GM10266 (cell line): Measurements from ENCODE around the gene TMEM161A.

Experiments used
- DNase-seq: peaks from one replicate; pipeline ENCODE4 v3.0.0; 2012; ENCODE audit errors: extremely low spot score
- TF ChIP-seq, protein P1 (sequence below): IDR thresholded peaks from 2 replicates; pipeline ENCODE4 v1.5.1; 2012; ENCODE audit warnings: mild to moderate bottlenecking, low read depth; ENCODE audit not compliant: control insufficient read depth, insufficient read depth; ENCODE audit errors: missing control alignments

The TMEM161A gene

DNA sequence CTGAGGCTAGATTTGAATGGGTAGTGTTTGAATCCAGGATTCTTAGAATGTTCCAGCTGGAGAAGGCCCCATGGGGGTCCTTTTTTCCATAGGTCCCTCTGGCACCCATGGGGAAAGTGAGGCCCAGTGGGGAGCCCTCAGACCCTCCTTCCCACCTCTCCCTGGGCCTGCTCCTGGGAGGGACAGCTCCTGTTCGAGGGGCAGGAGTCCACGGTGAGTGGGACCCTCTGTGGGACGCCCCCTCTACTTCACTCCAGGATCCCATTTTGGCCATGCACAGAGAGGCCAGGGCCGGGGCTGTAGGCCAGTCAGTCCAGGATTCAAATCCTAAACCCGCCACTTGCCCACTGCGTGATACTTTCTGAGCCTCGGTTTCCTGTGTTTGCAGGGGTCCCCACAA, 24.2 kb upstream of the TMEM161A start:
- TF ChIP-seq, protein P1, sequence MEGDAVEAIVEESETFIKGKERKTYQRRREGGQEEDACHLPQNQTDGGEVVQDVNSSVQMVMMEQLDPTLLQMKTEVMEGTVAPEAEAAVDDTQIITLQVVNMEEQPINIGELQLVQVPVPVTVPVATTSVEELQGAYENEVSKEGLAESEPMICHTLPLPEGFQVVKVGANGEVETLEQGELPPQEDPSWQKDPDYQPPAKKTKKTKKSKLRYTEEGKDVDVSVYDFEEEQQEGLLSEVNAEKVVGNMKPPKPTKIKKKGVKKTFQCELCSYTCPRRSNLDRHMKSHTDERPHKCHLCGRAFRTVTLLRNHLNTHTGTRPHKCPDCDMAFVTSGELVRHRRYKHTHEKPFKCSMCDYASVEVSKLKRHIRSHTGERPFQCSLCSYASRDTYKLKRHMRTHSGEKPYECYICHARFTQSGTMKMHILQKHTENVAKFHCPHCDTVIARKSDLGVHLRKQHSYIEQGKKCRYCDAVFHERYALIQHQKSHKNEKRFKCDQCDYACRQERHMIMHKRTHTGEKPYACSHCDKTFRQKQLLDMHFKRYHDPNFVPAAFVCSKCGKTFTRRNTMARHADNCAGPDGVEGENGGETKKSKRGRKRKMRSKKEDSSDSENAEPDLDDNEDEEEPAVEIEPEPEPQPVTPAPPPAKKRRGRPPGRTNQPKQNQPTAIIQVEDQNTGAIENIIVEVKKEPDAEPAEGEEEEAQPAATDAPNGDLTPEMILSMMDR = no peak
- DNase-seq = no peak

DNA sequence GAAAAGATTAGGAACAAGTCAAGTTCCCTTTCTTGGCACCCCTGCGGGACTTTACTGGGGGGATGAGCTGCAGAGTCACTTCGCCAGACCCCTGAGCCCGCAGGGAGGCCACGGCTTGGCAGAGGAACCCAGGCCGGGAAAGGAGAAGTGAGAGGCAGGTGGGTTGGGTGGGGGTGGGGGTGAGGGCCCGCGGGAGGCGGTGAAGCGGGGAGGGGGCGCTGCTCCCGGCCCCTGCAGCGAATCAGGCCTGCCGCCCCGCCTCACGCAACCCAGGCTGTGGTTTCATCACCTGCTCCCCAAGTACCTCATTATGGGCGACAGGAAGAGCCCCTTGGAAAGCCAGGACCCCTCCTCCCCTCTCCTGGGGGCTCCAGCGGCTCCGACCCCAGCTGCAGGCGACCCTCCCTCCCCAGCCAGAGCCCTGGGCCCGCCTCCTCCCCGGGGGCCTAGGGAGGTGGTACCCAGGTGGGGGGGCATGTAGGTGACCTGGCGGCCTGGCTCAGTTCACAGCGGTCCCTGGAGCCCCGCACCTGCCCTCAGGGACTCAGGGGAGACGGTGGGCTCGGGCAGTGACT, 22.3 kb upstream of the TMEM161A start:
- TF ChIP-seq, protein P1 = no peak
- DNase-seq = peak; percentile 72

DNA sequence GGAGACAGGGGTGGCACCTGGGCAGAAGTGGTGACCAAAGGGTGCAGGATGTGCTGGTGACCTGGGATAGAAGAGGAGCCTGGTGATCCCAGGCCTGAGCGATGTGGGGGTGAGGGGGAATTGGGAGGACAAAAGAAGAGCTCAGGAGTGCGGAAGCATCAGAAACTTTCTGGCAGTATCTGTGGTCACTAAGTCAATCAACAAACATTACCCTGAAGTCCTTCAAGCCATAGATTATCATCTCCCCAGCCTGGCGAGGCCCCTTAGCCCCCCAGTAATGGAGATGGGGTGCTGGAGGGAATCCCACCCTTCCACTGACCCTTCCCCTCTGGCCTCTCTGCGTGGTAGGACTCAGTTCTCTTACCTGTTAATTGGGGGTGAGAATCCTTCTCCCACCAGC, 21.3 kb upstream of the TMEM161A start:
- TF ChIP-seq, protein P1 = no peak
- no peak for DNase-seq

DNA sequence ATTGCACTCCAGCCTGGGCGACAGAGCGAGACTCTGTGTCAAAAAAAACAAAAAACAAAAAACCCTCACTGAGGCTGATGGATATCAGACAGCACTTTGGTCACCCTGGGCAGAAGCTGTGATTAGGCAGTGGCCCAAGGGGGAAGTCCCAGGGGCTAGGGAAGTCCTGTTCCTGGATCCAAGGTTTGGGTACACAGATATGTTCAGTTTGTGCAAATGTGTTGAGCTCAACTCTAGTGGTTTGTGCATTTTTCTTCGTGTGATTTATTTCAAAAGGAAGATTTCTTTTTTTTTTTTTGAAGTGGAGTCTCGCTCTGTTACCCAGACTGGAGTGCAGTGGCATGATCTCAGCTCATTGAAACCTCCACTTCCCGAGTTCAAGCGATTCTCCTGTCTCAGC, 19.5 kb upstream of the TMEM161A start:
- DNase-seq = no peak
- TF ChIP-seq, protein P1 = no peak

DNA sequence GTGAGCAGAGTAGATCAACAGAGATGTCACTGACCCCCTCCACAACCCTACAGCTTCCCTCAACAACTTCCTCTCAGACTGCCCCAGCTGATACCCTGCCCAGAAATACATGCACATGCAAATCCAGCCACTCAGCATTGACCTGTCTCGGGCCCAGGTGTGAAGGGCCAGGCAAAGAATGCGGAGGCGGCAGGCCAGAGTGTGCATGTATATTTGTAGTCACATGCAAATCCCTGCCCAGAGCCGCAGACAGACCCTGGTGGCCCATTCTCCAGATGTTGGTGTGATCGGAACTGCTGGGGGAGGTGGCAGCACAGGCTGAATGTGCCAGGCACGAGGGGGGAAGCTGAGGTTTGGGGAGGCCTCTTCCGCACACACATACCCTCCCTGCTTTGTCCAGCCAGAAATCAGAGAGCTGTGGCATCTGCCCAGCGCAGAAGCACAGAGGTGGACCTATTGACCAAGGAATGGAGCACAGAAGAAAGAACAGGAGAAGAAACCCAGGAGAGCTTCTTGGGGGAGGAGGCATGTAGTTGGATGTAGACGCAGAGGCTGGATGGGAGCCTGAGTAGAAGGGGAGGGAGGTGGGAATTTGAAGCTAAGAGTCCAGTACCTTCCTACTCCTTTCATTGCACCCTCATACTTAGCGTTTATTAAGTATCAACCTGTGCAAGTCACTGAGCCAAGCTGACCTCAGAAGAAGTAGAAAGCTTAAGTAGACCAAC, 17.4 kb upstream of the TMEM161A start:
- no peak for DNase-seq
- TF ChIP-seq, protein P1 = no peak

DNA sequence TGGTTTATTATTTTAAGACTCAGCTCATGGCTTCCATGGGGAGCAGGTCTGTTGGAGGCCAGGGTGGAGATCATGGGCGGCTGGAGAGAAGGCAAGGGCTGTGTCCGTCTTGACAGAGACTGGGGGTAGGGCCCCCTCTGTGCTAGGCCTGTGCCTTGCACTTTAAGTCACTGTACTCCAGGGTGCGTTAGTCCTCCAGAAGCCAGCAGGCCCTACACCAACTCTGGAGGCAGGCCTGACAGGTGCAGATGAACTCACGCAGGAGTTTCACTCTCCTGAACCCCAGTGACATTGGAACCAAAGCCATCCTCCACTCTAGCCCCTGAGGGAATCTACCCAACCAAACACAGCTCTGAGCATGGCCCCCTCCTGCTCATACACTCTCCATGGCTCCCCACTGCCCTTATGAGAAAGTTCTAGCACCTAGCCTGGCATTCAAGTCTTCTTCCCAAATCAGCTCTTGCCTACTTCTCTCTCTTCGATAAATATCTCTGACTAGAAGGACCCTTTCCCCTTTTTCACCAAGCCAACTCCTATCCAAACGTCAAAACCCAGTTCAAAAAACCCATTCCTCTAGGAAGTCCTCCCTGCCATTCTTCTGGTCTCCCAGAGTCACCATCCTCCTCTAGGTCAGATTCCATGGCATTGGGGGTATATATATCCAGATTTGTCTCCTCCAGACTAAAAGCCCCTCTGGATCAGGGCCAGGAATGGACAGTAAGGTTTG, 16.7 kb upstream of the TMEM161A start:
- no peak for DNase-seq
- TF ChIP-seq, protein P1 = no peak
